AG04450 (cell line): ENCODE results near the gene BTBD3. TPM values are rescaled to one million over a fixed set of nuclear protein-coding genes. Genes with fewer than 3 reads are reported as not detected.

Source experiments
- CTCF ChIA-PET: fragments of 300-600, 350-600 bp; formaldehyde crosslinking; extraction: SDS; loops from one replicate; lab custom pipeline; 2022; ENCODE audit warnings: antibody characterized with exemption, inconsistent platforms; lab: Charles Lee
- POLR2A ChIA-PET: fragments of 350-600 bp; formaldehyde crosslinking; extraction: SDS; loops from one replicate; lab custom pipeline; 2021; ENCODE audit warnings: antibody characterized with exemption, inconsistent platforms; lab: Yijun Ruan, JAX
- DNase-seq: peaks from one replicate; pipeline ENCODE4 v3.0.0-alpha.2; 2011; ENCODE audit warnings: low read depth, low spot score
- H3K27ac ChIP-seq: one replicate; pipeline ENCODE4 v1.5.1; 2012; ENCODE audit warnings: low read depth, low read length, control low read depth
- H3K27me3 ChIP-seq: one replicate; pipeline ENCODE4 v1.6.0; 2012; ENCODE audit warnings: low read length; ENCODE audit not compliant: control insufficient read depth, insufficient read depth
- H3K4me3 ChIP-seq: 2 replicates; pipeline ENCODE4 v1.5.1; 2011; ENCODE audit warnings: mild to moderate bottlenecking, low read depth, low read length, control low read depth
- H3K9me3 ChIP-seq: 2 replicates; pipeline ENCODE4 v1.5.1; 2012; ENCODE audit warnings: low read length; ENCODE audit not compliant: control insufficient read depth, insufficient read depth
- polyA plus RNA-seq: library from polyadenylated mRNA; depleted of rRNA; stranded (reverse); fragments of >200 nt; gene quantifications from 2 replicates; pipeline ENCODE4 v1.2.3, GENCODE V29; 2011
- TF ChIP-seq, protein P1 (sequence below): IDR thresholded peaks from 2 replicates; pipeline ENCODE4 v1.5.1; 2011; ENCODE audit warnings: low read depth, low read length, control low read depth, inconsistent platforms

BTBD3 gene
- polyA plus RNA-seq, 1 experiment, result 55.5 TPM

DNA sequence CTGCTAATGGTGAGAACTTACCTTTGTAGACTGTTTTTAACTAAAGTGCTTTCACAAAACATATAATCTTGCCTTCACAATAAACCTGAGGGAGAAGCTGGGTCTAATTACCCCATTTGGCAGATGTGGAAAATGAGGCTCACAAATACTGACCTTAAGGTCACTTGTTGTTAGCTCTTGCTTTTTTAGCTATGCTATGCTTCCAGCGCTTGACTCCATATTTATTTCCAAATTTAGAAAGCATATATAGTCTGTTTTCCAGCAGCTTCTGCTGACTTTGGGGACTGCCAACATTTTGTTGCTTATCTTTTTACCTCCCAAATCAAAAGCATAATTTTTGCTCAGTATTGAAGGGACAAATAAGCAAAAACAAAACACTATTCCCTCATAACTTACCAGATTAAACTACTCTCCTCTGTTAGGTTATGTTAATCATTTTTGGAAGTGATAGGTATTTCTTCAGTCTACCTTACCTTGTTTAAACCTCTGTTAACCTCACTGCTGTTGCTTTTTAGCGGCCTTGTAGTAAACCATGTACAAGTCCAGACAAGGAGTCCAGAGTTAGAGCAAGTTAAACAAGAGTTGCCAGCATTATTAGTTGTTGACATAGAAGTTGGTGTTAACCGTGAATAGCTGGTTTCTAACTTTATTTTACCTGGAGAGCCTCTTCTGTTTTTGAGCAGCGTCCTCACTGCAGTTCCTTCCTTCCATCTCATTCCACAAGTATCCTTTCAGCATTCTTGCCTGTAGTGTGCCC is 4.9 kb upstream of the BTBD3 start:
- TF ChIP-seq, protein P1, sequence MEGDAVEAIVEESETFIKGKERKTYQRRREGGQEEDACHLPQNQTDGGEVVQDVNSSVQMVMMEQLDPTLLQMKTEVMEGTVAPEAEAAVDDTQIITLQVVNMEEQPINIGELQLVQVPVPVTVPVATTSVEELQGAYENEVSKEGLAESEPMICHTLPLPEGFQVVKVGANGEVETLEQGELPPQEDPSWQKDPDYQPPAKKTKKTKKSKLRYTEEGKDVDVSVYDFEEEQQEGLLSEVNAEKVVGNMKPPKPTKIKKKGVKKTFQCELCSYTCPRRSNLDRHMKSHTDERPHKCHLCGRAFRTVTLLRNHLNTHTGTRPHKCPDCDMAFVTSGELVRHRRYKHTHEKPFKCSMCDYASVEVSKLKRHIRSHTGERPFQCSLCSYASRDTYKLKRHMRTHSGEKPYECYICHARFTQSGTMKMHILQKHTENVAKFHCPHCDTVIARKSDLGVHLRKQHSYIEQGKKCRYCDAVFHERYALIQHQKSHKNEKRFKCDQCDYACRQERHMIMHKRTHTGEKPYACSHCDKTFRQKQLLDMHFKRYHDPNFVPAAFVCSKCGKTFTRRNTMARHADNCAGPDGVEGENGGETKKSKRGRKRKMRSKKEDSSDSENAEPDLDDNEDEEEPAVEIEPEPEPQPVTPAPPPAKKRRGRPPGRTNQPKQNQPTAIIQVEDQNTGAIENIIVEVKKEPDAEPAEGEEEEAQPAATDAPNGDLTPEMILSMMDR, result no peak
- Histone ChIP-seq H3K27me3 (no peaks in the 10 kb centered on the region), H3K9me3 (no peaks in the 10 kb centered on the region), H3K4me3 (no peak overlapping the region), H3K27ac (no peak overlapping the region)
- CTCF ChIA-PET, result interaction anchor here (0.7 to 1.5 kb wide), 7 partner anchors 8 to 237 kb away, joined by 3 to 8 read pairs (median 3); no protein-coding TSS in a partner anchor
- POLR2A ChIA-PET, result no interaction called here
- DNase-seq, result no peak

DNA sequence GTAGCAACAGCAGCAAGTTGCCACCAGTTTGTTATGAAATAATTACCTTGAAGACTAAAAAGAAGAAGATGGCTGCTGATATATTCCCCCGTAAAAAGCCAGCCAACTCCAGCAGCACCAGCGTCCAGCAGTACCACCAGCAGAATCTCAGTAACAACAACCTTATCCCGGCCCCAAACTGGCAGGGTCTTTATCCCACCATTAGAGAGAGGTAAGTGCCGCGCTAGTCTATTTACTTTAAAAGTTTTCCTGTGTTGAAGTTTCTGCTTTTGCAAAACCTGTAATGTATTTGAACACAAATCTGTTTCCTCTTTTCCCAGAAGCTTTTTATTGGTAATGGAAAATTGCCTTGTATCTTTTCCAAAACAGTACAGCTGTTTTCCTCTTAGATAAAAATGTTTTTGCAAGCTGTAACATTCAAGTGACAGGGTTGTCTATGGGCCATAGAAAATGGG is 725 bp downstream of the BTBD3 start:
- no peaks in the 10 kb centered on the region for H3K9me3 ChIP-seq
- ChIA-PET POLR2A (interaction anchor here (1.1 kb wide), 1 partner anchor 109 kb away, joined by 3 read pairs; no protein-coding TSS in a partner anchor), CTCF (interaction anchor here (0.7 to 1.2 kb wide), 5 partner anchors 12 to 207 kb away, joined by 3 to 5 read pairs (median 3); no protein-coding TSS in a partner anchor)
- no peak overlapping the region for H3K27ac ChIP-seq
- H3K27me3 ChIP-seq, result no peaks in the 10 kb centered on the region
- H3K4me3 ChIP-seq, result peak overlapping the region; percentile 57
- DNase-seq, result no peak
- TF ChIP-seq, protein P1, result no peak

DNA sequence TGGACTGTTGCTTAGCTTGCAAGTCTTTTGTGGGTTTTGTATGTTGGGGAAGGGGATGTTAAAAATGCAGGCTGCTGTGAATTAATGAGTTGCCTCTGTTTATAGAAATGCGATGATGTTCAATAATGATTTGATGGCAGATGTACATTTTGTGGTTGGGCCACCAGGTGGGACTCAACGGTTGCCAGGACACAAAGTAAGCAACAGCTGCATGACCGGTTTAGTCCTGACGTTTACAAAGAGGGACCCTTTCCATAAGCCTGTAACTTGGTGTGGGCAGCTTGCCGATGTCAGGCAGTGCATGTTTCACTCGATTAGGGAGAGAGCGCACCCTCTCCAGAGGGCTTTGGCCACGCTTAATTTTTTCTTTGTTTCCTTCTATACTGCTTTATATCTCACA is 1.3 kb downstream of the BTBD3 start:
- Histone ChIP-seq H3K4me3 (peak overlapping the region; percentile 57), H3K9me3 (no peaks in the 10 kb centered on the region), H3K27ac (no peak overlapping the region), H3K27me3 (no peaks in the 10 kb centered on the region)
- CTCF ChIA-PET, result interaction anchor here (0.9 to 1.0 kb wide), 2 partner anchors 207 to 366 kb away, joined by 3 to 4 read pairs; no protein-coding TSS in a partner anchor
- TF ChIP-seq, protein P1, result no peak
- POLR2A ChIA-PET, result no interaction called here
- DNase-seq, result no peak

DNA sequence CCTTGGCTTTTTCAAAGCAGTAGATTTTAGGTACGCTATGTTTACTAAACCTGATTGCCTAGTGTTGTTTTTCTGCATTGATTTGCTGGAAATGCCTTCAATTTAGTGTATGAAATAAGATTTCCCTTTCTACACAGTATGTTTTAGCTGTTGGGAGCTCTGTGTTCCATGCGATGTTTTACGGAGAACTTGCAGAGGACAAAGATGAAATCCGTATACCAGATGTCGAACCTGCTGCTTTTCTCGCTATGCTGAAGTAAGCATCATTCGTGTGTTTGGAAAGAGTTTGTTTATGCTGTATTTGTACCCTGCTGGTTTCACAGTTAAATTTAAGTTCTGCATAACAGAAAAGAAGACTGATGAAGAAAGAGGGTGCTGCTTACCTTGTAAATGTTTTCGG is 1.9 kb downstream of the BTBD3 start:
- no peaks in the 10 kb centered on the region for H3K9me3 ChIP-seq
- DNase-seq, result no peak
- ChIA-PET POLR2A (interaction anchor here (0.5 kb wide), 1 partner anchor 242 kb away, joined by 3 read pairs; no protein-coding TSS in a partner anchor), CTCF (interaction anchor here (1.0 kb wide), 1 partner anchor 366 kb away, joined by 4 read pairs; no protein-coding TSS in a partner anchor)
- peak overlapping the region; percentile 57 for H3K4me3 ChIP-seq
- H3K27me3 ChIP-seq, result no peaks in the 10 kb centered on the region
- TF ChIP-seq, protein P1, result no peak
- no peak overlapping the region for H3K27ac ChIP-seq

DNA sequence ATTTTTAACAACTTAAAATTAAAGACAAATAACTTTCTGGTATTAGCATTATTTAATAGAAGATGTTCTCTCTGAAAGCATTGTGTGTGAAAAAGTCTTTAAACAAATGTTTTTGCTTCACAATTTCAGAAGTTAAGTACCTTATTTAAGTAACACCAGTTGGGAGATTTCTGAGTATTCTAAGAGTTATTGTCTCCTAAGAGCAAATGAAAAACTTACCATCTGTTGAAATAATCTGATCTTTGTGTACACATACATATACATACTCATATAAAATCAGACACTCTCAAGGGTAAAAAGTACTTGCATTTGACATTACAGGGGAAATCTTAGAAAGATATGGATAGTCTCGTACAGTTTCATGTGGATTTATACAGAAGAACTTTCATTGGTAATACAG is 2.4 kb downstream of the BTBD3 start:
- DNase-seq, result no peak
- TF ChIP-seq, protein P1, result no peak
- CTCF ChIA-PET, result interaction anchor here (0.8 kb wide), 1 partner anchor 12 kb away, joined by 3 read pairs; no protein-coding TSS in a partner anchor
- Histone ChIP-seq H3K27ac (no peak overlapping the region), H3K27me3 (no peaks in the 10 kb centered on the region), H3K4me3 (peak overlapping the region; percentile 57; the same call in 1 of the 2 replicates), H3K9me3 (no peaks in the 10 kb centered on the region)
- POLR2A ChIA-PET, result no interaction called here
